Activated naive CD8-positive, alpha-beta T cell treated with anti-CD3 and anti-CD28 coated beads, Interleukin-2, amount 50 U/mL, for 16 hours (primary cell): ENCODE measurements around the gene PSMD11.
"Not testable (repeated sequence)": the region's sequence is repeated elsewhere in the genome, so short reads cannot be mapped to it uniquely, and the experiment has no call there.

Experiments
- DNase-seq: peaks from one replicate; pipeline ENCODE4 v3.0.0-alpha.2; 2020; ENCODE audit warnings: low read depth, low spot score

The PSMD11 gene

GRCh38 chr17:32510466-32510865 is 66.2 kb downstream of the PSMD11 start:
- no peak for DNase-seq

DNA sequence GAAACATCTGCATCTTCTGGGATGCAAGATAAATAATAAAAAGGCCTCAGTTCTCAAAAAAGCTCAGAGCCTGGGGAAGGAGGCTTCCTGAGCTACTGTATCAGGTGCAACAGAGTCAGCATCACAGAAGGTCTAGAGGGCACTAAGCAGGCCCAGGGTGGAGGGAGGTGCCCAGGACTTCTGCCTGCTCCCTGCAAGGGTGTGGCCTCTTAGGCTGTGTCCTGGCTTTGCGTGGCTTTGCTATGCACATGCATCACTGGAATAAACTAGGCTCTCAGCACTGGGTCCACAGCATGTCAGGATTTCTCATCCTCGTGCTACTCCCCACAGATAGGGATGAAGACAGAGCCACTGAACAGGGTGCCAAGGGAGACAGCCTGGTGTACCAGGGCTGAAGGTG is 68.0 kb downstream of the PSMD11 start:
- no peak for DNase-seq

DNA sequence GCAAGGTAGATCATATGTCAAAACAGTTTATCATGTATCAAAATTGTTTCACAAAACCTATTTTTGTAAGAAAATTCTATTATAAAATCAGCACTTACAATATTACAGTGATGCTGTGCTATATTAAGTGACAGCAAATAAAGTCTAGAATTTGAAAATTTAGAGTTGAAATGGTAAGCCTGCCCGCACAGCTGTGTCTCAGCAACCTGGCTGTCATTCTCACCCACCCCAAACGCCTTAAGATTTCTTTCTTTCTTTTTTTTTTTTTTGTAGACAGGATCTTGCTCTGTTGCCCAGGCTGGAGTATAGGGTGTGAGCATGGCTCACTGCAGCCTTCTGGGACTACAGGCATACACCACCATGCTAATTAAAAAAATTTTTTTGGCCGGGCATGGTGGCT is 69.3 kb downstream of the PSMD11 start:
- no peak for DNase-seq

- no peak for DNase-seq
Measured at GRCh38 chr17:32514606-32515005, 70.3 kb downstream of the PSMD11 start.

GRCh38 chr17:32515677-32516383 is 71.5 kb downstream of the PSMD11 start:
- no peak for DNase-seq

DNA sequence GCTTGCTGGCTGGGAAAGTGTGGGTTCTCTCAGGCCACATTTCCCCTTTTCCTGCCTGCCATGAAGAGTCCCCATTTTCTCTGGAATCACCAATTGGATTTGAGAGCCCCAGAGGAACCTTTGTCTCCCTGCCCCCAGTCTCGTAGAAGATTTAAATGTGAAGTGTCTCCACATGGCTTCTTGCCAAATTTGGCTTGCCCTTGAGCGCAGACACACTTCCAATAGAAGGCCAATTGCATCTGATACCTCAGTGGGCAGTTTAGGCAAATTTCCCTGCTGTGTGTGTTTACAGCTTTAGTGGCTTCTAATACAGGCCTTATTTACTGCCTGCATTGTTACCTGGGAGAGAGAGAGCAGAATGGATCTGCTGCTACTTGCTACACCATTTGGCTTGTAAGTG is 72.1 kb downstream of the PSMD11 start:
- DNase-seq, result no peak

GRCh38 chr17:32516940-32517701 is 72.8 kb downstream of the PSMD11 start:
- DNase-seq, result no peak

DNA sequence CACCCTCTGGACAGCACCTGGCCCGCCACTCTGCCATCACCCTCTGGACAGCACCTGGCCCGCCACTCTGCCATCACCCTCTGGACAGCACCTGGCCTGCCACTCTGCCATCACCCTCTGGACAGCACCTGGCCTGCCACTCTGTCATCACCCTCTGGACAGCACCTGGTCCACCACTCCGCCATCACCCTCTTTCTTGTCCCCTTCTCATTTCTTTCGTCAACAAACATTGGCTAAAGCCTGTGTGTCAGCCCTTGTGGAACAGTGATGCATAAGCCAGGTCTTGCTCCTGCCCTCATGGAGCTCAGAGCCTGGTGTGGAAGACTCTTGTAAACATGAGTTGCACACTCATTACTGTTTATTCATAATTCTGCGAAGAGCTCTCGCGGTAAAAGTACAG is 73.7 kb downstream of the PSMD11 start:
- no peak for DNase-seq

GRCh38 chr17:32518646-32519227 is 74.4 kb downstream of the PSMD11 start:
- no peak for DNase-seq

- DNase-seq, result no peak
Measured at GRCh38 chr17:32519228-32520103, 75.2 kb downstream of the PSMD11 start.

DNA sequence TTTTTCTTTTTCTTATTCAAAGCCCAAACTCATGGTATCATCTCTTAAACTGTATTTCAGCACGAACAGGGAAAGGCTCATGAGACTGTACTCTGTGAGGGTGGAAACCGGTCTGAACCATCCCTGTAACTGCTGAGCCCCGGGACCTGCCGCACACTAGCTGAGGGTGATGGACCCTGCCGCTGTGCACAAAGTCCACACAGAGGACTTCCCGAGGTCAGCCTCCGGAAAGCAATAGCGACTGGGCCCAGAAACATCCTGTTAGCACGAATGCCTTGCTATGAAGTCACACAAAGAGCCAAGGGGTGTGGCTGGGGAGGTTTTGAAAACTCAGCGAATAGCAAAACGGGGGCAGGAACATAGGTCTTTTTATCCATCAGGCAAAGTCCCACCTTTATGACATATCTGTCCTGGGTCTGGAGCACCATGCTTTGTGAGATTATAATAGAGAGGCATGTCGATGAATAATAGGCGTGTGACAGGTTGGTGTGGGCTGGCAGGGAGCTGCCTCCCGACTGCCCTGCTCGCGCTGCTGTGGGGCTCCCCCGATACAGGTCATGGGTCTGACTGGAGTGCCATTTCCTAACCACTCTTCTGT is 75.9 kb downstream of the PSMD11 start:
- no peak for DNase-seq

GRCh38 chr17:32520737-32521404 is 76.6 kb downstream of the PSMD11 start:
- DNase-seq, result no peak

DNA sequence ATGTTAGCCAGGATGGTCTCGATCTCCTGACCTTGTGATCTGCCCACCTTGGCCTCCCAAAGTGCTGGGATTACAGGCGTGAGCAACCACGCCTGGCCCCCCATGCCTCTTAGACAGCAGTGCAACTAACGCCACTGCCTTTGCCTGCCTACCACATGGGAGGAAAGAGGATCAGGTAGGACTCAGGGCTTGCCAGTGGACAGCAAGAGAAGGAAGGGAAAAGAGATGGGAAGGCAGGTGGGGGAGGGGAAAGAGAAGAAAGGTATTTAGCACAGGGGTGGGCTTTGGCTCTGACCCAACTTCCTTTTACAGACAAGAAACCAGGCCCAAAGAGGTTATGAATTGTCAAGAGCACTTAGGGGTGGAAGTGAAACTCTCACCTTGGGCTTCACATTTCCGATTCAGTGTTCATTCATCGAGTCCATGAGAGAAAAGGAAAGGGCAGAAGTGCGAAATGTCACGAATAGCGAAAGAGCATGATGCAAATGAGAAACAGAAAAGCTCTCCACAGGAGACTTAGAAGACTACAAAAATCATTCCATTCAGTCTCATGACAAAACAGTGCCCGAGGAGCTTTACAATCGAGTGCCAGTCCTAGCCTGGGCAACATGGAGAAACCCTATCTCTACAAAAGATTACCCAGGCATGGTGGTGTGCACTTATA is 78.8 kb downstream of the PSMD11 start:
- peak; percentile 21 for DNase-seq

- no peak for DNase-seq
Measured at GRCh38 chr17:32523827-32524552, 79.7 kb downstream of the PSMD11 start.

- DNase-seq, result not testable (repeated sequence)
Measured at GRCh38 chr17:32524553-32524880, 80.2 kb downstream of the PSMD11 start.

- no peak for DNase-seq
Measured at GRCh38 chr17:32525122-32525521, 80.8 kb downstream of the PSMD11 start.

GRCh38 chr17:32527146-32527545 is 82.8 kb downstream of the PSMD11 start:
- DNase-seq, result no peak

GRCh38 chr17:32528825-32529224 is 84.5 kb downstream of the PSMD11 start:
- DNase-seq, result no peak

DNA sequence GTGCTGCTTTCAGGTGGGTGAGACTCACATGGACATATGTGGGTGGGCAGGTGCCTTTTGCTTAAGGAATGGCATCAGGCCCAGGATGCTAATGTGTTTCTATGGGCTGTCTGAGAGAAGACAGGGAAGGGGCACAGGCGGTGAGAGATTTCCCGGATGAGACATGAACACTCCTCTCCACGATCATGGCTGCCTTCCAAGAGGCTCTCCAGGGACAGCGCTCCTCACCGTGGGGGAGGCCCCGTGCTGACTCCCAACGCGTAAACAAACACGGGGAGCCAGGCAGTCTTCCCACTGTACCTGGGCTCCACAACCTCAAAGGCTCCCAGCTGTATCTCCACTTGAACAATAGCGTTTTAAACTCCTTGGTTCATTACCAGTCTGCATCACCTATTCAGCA is 85.3 kb downstream of the PSMD11 start:
- no peak for DNase-seq
